Measurements from ENCODE around the gene AKT1.

- TF ChIP-seq CTCF (IDR thresholded peaks at IDR 0.05) (no peak), POLR2A (IDR thresholded peaks at IDR 0.05) (no peak)
Observed at GRCh38 chr14:104786726-104787675, 8.5 kb downstream of the AKT1 start.
